Trophoblast cell (in vitro differentiated cells and primary cell): ENCODE results near the gene APOBEC3G.

Experiments used
- DNase-seq, 2 donors: peaks; one replicate each; pipeline ENCODE4 v3.0.0-alpha.2; 2016
- H2AFZ ChIP-seq: 2 replicates; pipeline ENCODE4 v1.6.1; 2013; ENCODE audit warnings: low read length, moderate library complexity, mild to moderate bottlenecking; ENCODE audit not compliant: insufficient read depth, poor library complexity
- H2AK5ac ChIP-seq: 2 replicates; pipeline ENCODE4 v1.6.1; 2013; ENCODE audit warnings: mild to moderate bottlenecking, low read length
- H2BK120ac ChIP-seq: 2 replicates; pipeline ENCODE4 v1.6.1; 2013; ENCODE audit warnings: low read length, mild to moderate bottlenecking, moderate library complexity; ENCODE audit not compliant: insufficient read depth, poor library complexity
- H2BK12ac ChIP-seq: 2 replicates; pipeline ENCODE4 v1.6.1; 2013; ENCODE audit warnings: mild to moderate bottlenecking, low read length, moderate library complexity
- H2BK5ac ChIP-seq: 2 replicates; pipeline ENCODE4 v1.6.1; 2013; ENCODE audit warnings: low read length, low read depth, moderate library complexity, mild to moderate bottlenecking; ENCODE audit not compliant: poor library complexity
- H3K14ac ChIP-seq: 2 replicates; pipeline ENCODE4 v1.6.1; 2013; ENCODE audit warnings: mild to moderate bottlenecking, low read length
- H3K18ac ChIP-seq: 2 replicates; pipeline ENCODE4 v1.6.1; 2013; ENCODE audit warnings: mild to moderate bottlenecking, low read length
- H3K23ac ChIP-seq: 2 replicates; pipeline ENCODE4 v1.6.1; 2013; ENCODE audit warnings: low read length
- H3K27ac ChIP-seq: 2 replicates; pipeline ENCODE4 v1.5.1; 2013; ENCODE audit warnings: low read depth, mild to moderate bottlenecking, inconsistent platforms, low read length, moderate library complexity
- H3K27me3 ChIP-seq: 2 replicates; pipeline ENCODE4 v1.6.1; 2013; ENCODE audit warnings: inconsistent platforms, mild to moderate bottlenecking, low read length, moderate library complexity; ENCODE audit not compliant: insufficient read depth
- H3K36me3 ChIP-seq, 2 experiments: 1 replicate in 1 of 2; 2 replicates in 1 of 2; pipeline ENCODE4 v1.6.1; 2013; ENCODE audit warnings: low read length in 2 of 2, mild to moderate bottlenecking in 2 of 2, moderate library complexity in 1 of 2; ENCODE audit not compliant: insufficient read depth in 2 of 2, control insufficient read depth in 1 of 2
- H3K4ac ChIP-seq: 2 replicates; pipeline ENCODE4 v1.6.1; 2013; ENCODE audit warnings: low read depth, mild to moderate bottlenecking, low read length, moderate library complexity
- H3K4me1 ChIP-seq, 2 experiments: 1 replicate in 1 of 2; 2 replicates in 1 of 2; pipeline ENCODE4 v1.6.1; 2013; ENCODE audit warnings: low read length in 2 of 2, mild to moderate bottlenecking in 2 of 2, moderate library complexity in 1 of 2; ENCODE audit not compliant: insufficient read depth in 2 of 2, control insufficient read depth in 1 of 2
- H3K4me2 ChIP-seq: 2 replicates; pipeline ENCODE4 v1.6.1; 2013; ENCODE audit warnings: inconsistent platforms, mild to moderate bottlenecking, low read length, moderate library complexity
- H3K4me3 ChIP-seq: 2 replicates; pipeline ENCODE4 v1.5.1; 2013; ENCODE audit warnings: mild to moderate bottlenecking, low read depth, low read length, inconsistent platforms
- H3K79me1 ChIP-seq: one replicate; pipeline ENCODE4 v1.6.1; 2013; ENCODE audit warnings: low read length
- H3K79me2 ChIP-seq: 2 replicates; pipeline ENCODE4 v1.6.1; 2013; ENCODE audit warnings: low read length, mild to moderate bottlenecking; ENCODE audit not compliant: control insufficient read depth, insufficient read depth, poor library complexity
- H3K9ac ChIP-seq: 2 replicates; pipeline ENCODE4 v1.6.1; 2013; ENCODE audit warnings: mild to moderate bottlenecking, low read length
- H3K9me3 ChIP-seq: 2 replicates; pipeline ENCODE4 v1.6.1; 2013; ENCODE audit warnings: low read depth, mild to moderate bottlenecking, control low read depth, inconsistent platforms, low read length; ENCODE audit not compliant: insufficient read depth
- H4K12ac ChIP-seq: 2 replicates; pipeline ENCODE4 v1.6.1; 2013; ENCODE audit warnings: low read depth, mild to moderate bottlenecking, low read length, moderate library complexity
- H4K8ac ChIP-seq: 2 replicates; pipeline ENCODE4 v1.6.1; 2013; ENCODE audit warnings: low read depth, mild to moderate bottlenecking, low read length, moderate library complexity
- H4K91ac ChIP-seq: one replicate; pipeline ENCODE4 v1.6.1; 2013; ENCODE audit warnings: low read depth, mild to moderate bottlenecking, low read length, moderate library complexity
- WGBS: extraction: QIAGEN DNeasy Blood & Tissue Kit; methylation state at CpG from one replicate; pipeline ENCODE4 v1.1.7; 2013; ENCODE audit warnings: missing lambda C conversion rate; ENCODE audit not compliant: insufficient read length, insufficient coverage; ENCODE audit errors: extremely low coverage; 5-methylcytosine and 5-hydroxymethylcytosine counted together

Gene APOBEC3G

DNA sequence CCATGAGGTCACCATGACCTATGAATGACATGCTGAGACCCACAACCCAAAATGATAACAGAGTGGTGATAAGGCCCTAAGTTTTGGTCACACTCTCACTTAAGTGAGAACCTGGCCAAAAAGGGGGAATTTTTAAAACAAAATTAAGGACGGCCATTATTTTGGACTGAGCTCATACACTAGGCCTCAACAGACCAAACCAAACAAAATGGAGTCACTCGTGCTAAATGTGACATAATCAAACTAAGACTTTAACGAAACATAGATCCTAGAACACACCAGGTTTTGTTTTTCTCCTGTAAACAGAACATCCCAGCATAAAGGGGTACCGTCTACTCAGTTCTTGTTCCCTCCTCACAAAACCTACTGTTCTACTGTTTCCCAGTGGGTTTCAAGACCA, 31.4 kb downstream of the APOBEC3G start:
- no CpG with 5 or more reads among the region's 4 CpGs for WGBS
- no peak overlapping the region for H3K4me2 ChIP-seq

DNA sequence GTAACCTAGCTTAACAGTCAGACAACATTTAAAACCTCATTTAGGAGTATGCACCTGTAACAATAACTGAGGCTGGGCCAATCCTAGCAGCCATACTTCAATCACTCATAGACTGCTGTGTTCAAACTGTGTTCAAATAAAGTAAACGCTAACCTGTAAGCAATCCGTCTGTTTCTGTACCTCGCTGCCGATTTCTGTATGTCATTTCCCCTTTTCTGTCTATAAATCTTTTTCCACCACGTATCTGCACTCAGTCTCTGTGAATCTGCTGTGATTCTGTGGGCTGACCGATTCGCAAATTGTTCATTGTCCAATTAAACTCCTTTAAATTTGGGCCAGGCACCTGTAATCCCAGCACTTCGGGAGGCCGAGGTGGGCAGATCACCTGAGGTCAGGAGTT, 32.3 kb downstream of the APOBEC3G start:
- H3K79me1 ChIP-seq: peaks cover 10% of the 10 kb centered on the region
- no peak overlapping the region for H2BK120ac ChIP-seq
- H3K23ac ChIP-seq: no peak overlapping the region
- no peaks in the 10 kb centered on the region for H3K36me3 ChIP-seq
- peak overlapping the region; percentile 24 for H4K91ac ChIP-seq
- H3K79me2 ChIP-seq: peaks cover 4% of the 10 kb centered on the region
- no peak overlapping the region for H3K4me2 ChIP-seq
- H2AK5ac ChIP-seq: no peak overlapping the region
- WGBS: no CpG with 5 or more reads among the region's 9 CpGs
- no peak overlapping the region for H2BK5ac ChIP-seq
- no peak overlapping the region for H3K4me3 ChIP-seq
- H3K4me1 ChIP-seq: peaks cover 8 to 9% of the 10 kb centered on the region in 2 experiments
- H3K27ac ChIP-seq: no peak overlapping the region
- no peaks in the 10 kb centered on the region for H3K9me3 ChIP-seq
- H3K18ac ChIP-seq: no peak overlapping the region
- no peak overlapping the region for H4K8ac ChIP-seq
- H3K27me3 ChIP-seq: no peaks in the 10 kb centered on the region
- DNase-seq: no peak
- no peak overlapping the region for H3K4ac ChIP-seq
- H4K12ac ChIP-seq: no peak overlapping the region
- peak overlapping the region; percentile 30 for H2BK12ac ChIP-seq
- H2AFZ ChIP-seq: no peak overlapping the region
- no peak overlapping the region for H3K14ac ChIP-seq
- H3K9ac ChIP-seq: no peak overlapping the region

More for the DNA sequence above, 31.4 kb downstream of the APOBEC3G start:
- Histone ChIP-seq H3K4me3 (no peak overlapping the region), H3K23ac (no peak overlapping the region), H4K8ac (no peak overlapping the region), H3K4ac (no peak overlapping the region), H3K18ac (no peak overlapping the region), H3K4me1 (peaks cover 8% of the 10 kb centered on the region in 2 experiments), H2BK5ac (no peak overlapping the region), H2BK120ac (no peak overlapping the region), H3K27me3 (no peaks in the 10 kb centered on the region), H3K79me1 (peaks cover 10% of the 10 kb centered on the region), H3K14ac (no peak overlapping the region), H2AFZ (no peak overlapping the region), H3K36me3 (no peaks in the 10 kb centered on the region), H3K27ac (no peak overlapping the region), H2AK5ac (no peak overlapping the region), H3K9me3 (no peaks in the 10 kb centered on the region), H4K12ac (no peak overlapping the region), H3K9ac (no peak overlapping the region), H3K79me2 (peaks cover 4% of the 10 kb centered on the region), H4K91ac (no peak overlapping the region), H2BK12ac (no peak overlapping the region)
- no peak for DNase-seq

DNA sequence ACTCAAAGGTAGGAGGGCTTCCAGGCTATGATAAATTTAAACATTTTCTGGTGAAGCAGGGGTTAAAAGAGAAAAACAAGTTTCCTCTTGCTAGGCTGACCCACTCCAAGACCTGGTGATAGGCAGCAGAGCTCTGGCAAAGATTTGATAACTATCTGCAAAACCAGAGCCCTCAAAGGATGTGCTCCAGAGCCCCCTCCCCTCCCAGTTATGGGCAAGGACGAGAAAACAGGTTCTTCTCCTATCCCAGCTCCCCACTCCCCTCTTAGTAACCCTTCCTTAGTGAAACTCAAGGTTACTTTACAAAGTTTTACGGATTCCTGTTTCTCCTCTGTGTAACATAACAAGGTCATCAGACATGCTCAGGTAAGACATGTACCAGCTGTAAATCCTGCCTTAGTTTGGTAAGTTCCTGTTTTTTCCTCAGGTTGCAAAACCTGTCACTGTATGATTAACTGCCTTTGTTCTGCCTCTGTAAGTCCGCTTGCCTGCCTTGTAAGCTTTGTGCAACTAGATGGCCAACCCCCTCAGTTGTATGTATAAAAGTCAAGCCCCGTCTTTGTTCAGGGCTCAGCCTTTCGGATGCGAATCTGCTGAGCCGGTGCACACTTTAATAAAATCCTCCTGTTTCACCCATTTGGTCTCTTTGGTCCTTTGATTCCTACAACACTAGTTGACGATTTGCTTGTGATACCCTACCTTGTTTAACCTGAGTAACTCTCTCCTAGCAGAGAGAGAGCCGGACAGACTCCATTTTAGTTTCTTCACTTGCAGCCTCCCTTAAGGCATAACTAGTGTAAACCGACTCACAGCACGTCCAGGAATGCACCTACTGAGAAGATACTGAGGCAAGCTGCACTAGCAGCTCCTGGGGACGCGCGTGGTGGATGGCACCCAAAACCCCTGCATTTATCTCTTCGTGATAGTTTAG, 33.8 kb downstream of the APOBEC3G start:
- Histone ChIP-seq H4K12ac (peak overlapping the region; percentile 84), H2BK5ac (peak overlapping the region; percentile 83), H3K9ac (no peak overlapping the region), H3K4me1 (peaks cover 8 to 9% of the 10 kb centered on the region in 2 experiments), H3K27ac (peak overlapping the region; percentile 88), H3K4me2 (peak overlapping the region; percentile 46), H3K4ac (peak overlapping the region; percentile 64), H3K23ac (no peak overlapping the region), H3K14ac (peak overlapping the region; percentile 80), H3K4me3 (no peak overlapping the region), H4K91ac (peak overlapping the region; percentile 96), H3K79me2 (peaks cover 4% of the 10 kb centered on the region), H3K9me3 (no peaks in the 10 kb centered on the region), H2BK12ac (peak overlapping the region; percentile 81), H3K27me3 (no peaks in the 10 kb centered on the region), H3K18ac (peak overlapping the region; percentile 90), H3K79me1 (peaks cover 10% of the 10 kb centered on the region), H3K36me3 (no peaks in the 10 kb centered on the region), H2BK120ac (peak overlapping the region; percentile 96), H4K8ac (peak overlapping the region; percentile 90), H2AK5ac (peak overlapping the region; percentile 82), H2AFZ (peak overlapping the region; percentile 97)
- WGBS: no CpG with 5 or more reads among the region's 15 CpGs
- DNase-seq: peak in 1 of 2 donors; percentile 5

DNA sequence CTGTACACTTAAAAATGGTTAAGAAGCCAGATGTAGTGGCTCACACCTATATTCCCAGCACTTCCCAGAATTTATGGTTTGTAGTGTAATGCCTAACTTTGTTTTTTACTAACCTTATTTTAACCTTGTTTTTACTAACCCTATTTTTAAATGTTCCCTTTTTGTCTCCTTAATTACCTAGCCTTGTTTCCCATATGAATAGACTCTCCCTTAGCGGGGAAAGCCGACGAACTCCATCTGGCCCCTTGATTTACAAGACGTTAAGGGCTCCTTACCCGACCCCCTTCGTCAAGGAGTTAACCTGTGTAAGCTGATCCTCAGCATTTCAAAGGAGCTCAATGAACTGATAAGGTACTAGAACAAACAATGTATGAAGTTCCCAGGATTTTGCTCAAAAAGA, 37.0 kb downstream of the APOBEC3G start:
- Histone ChIP-seq H2BK5ac (no peak overlapping the region), H3K27me3 (no peaks in the 10 kb centered on the region), H4K8ac (no peak overlapping the region), H3K18ac (no peak overlapping the region), H3K14ac (no peak overlapping the region), H3K23ac (no peak overlapping the region), H4K91ac (no peak overlapping the region), H3K27ac (no peak overlapping the region), H3K36me3 (no peaks in the 10 kb centered on the region), H4K12ac (no peak overlapping the region), H3K79me2 (peaks cover 4% of the 10 kb centered on the region), H3K79me1 (peaks cover 10% of the 10 kb centered on the region), H3K9me3 (no peaks in the 10 kb centered on the region), H3K4me1 (peaks cover 8 to 9% of the 10 kb centered on the region in 2 experiments), H3K4me2 (no peak overlapping the region), H3K4me3 (no peak overlapping the region), H2AK5ac (no peak overlapping the region), H2BK120ac (no peak overlapping the region), H2AFZ (no peak overlapping the region), H3K9ac (no peak overlapping the region), H3K4ac (no peak overlapping the region), H2BK12ac (no peak overlapping the region)
- no peak for DNase-seq
- WGBS: no CpG with 5 or more reads among the region's 6 CpGs
